Measurements from ENCODE around the gene NLK. TPM values are rescaled to one million over a fixed set of nuclear protein-coding genes. Genes with fewer than 3 reads are reported as not detected.

The NLK gene
- total and polyA plus RNA-seq, 2 of the 13 experiments (the other 11 are each of a cell fraction or from before 2014, with no cell fraction given): 13.4 to 14.6 TPM

GRCh38 chr17:28139822-28140221 lies 97.3 kb downstream of the NLK start:
- FAIRE-seq: no peak
- ATAC-seq: no peak

More at GRCh38 chr17:28139822-28140221, 97.3 kb downstream of the NLK start:
- DNase-seq (ENCODE audit: low spot score): no peak
- in situ Hi-C loops (cut with HindIII; ENCODE audit: extremely low pct_ligation_motif_present, low pct_unique_long_range_greater_than_20kb) (loop anchor here (25.0 kb wide), 1 partner anchor 103 kb away; the partner anchor contains the start of gene NLK), intact Hi-C loops (cut with micrococcal nuclease; ENCODE audit: unreplicated experiment) (no loop called here)
- ChIA-PET CTCF (ENCODE audit: low intra/inter-chr PET ratio, low total read pairs) (no interaction called here), POLR2A (no interaction called here)
- Histone ChIP-seq H2AFZ (ENCODE audit: low read length) (no peak overlapping the region), H3K4me1 (ENCODE audit: insufficient read depth, low read length) (no peaks in the 10 kb centered on the region), H3K36me3 (replicated peaks in 1 of 2; ENCODE audit: control insufficient read depth in 1 of 2, insufficient read depth in 2 of 2, low read length in 2 of 2) (0 out of 5 replicates have a peak, but pooled peaks cover 0 to 2% of the 10 kb centered on the region in 2 experiments), H3K79me2 (ENCODE audit: insufficient read depth, low read length) (no peaks in the 10 kb centered on the region), H3K9me3 (ENCODE audit: low read length) (no peaks in the 10 kb centered on the region), H3K27ac (ENCODE audit: extremely low read length, insufficient read depth, low read length) (no peak overlapping the region), H3K4me2 (ENCODE audit: low read depth, low read length) (no peak overlapping the region), H4K20me1 (ENCODE audit: insufficient read depth, low read length) (no peaks in the 10 kb centered on the region), H3K27me3 (ENCODE audit: control insufficient read depth in 1 of 2, insufficient read depth in 2 of 2, low read length in 2 of 2) (no peaks in the 10 kb centered on the region), H3K4me3 (replicated peaks in 1 of 3; ENCODE audit: insufficient read depth in 1 of 3, low read depth in 2 of 3, low read length in 3 of 3) (no peak overlapping the region), H3K9ac (ENCODE audit: insufficient read depth, low read depth, low read length) (no peak overlapping the region)
- WGBS (ENCODE audit: low lambda C conversion rate): 77% methylated on average over 1 of the region's 1 CpG
- BruUV-seq (replicated peaks): TSS peak; percentile 9
- TF ChIP-seq RFXAP (CRISPR knock-in tag; IDR thresholded peaks at IDR 0.05; ENCODE audit: borderline replicate concordance) (no peak), ZMAT3 (CRISPR knock-in tag; conservative IDR thresholded peaks at IDR 0.05) (no peak), PHB2 (IDR thresholded peaks at IDR 0.05; ENCODE audit: partially characterized antibody) (no peak), CERS6 (CRISPR knock-in tag; IDR thresholded peaks at IDR 0.05) (no peak), ZNF670 (CRISPR knock-in tag; IDR thresholded peaks at IDR 0.05; ENCODE audit: borderline replicate concordance) (no peak), ZNF703 (CRISPR knock-in tag; IDR thresholded peaks at IDR 0.05; ENCODE audit: borderline replicate concordance) (no peak), ZZZ3 (CRISPR knock-in tag; IDR thresholded peaks at IDR 0.05; ENCODE audit: borderline replicate concordance) (no peak), ZBTB42 (CRISPR knock-in tag; IDR thresholded peaks at IDR 0.05) (no peak), KAT2B (IDR thresholded peaks at IDR 0.05; ENCODE audit: borderline replicate concordance, low read depth, low read length) (no peak), ZNF124 (CRISPR knock-in tag; IDR thresholded peaks at IDR 0.05) (no peak), CHD2 (IDR thresholded peaks at IDR 0.05; ENCODE audit: low read depth, low read length) (no peak), KMT2A (CRISPR knock-in tag; IDR thresholded peaks at IDR 0.05) (no peak), ZNF563 (CRISPR knock-in tag; IDR thresholded peaks at IDR 0.05) (no peak), ZNF101 (CRISPR knock-in tag; IDR thresholded peaks at IDR 0.05; ENCODE audit: borderline replicate concordance, low read depth) (no peak), NFE2 (CRISPR knock-in tag; IDR thresholded peaks at IDR 0.05) (no peak), KAT8 (CRISPR knock-in tag; IDR thresholded peaks at IDR 0.05) (no peak), ZNF430 (CRISPR knock-in tag; IDR thresholded peaks at IDR 0.05) (no peak), ZNF546 (CRISPR knock-in tag; conservative IDR thresholded peaks at IDR 0.05) (no peak), ZNF329 (CRISPR knock-in tag; IDR thresholded peaks at IDR 0.05; ENCODE audit: low read depth) (no peak)
- TF ChIP-seq, protein P1, sequence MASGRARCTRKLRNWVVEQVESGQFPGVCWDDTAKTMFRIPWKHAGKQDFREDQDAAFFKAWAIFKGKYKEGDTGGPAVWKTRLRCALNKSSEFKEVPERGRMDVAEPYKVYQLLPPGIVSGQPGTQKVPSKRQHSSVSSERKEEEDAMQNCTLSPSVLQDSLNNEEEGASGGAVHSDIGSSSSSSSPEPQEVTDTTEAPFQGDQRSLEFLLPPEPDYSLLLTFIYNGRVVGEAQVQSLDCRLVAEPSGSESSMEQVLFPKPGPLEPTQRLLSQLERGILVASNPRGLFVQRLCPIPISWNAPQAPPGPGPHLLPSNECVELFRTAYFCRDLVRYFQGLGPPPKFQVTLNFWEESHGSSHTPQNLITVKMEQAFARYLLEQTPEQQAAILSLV (CRISPR knock-in tag; IDR thresholded peaks at IDR 0.05; ENCODE audit: borderline replicate concordance): no peak
